Stimulated activated CD4-positive, alpha-beta T cell treated with anti-CD3 and anti-CD28 coated beads, TNF-alpha, amount 100 ng/mL, for 48 hours (primary cell): ENCODE data around the gene DYRK4.
"Not testable (repeated sequence)": the region's sequence is repeated elsewhere in the genome, so short reads cannot be mapped to it uniquely, and the experiment has no call there.

Experiments used
- DNase-seq, 3 donors: peaks; one replicate each; pipeline ENCODE4 v3.0.0-alpha.2; 2020; ENCODE audit warnings: low read depth in 3 of 3

The DYRK4 gene

DNA sequence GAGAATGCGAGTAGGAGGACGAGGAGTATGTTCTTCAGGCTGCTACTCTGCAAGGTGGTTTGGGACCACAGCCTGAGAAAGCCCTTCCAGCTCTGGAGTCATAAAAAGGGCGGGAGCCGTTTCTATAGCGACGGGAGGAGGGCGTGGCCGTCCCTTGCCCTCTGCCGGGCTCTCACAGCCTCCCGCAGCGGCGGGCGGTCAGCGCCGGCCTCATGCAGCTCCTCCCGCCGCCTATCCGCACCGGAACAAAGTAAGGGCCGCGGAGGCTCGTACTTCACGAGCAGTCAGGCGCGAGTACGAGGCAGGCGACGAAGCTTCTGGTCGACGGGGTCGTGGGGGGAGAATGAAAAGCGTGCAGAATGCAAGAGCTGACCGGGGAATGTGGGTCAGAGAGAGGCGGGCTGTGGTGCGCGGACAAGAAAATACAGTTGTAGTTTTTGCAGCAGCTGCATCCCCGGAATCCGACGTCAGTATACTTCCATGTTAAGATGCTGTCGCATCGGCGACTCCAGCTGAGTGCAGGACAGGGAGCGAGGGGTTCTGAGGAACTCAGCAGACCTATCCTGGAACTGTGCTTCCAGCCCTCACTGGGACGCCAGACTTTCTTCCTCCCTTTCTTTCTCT is at the start of gene DYRK4:
Gene DYRK4 (plus strand): TSS at position 175 of the 624 bp plus-strand sequence. CDS start 38 bp downstream, at position 213.
- no peak for DNase-seq

DNA sequence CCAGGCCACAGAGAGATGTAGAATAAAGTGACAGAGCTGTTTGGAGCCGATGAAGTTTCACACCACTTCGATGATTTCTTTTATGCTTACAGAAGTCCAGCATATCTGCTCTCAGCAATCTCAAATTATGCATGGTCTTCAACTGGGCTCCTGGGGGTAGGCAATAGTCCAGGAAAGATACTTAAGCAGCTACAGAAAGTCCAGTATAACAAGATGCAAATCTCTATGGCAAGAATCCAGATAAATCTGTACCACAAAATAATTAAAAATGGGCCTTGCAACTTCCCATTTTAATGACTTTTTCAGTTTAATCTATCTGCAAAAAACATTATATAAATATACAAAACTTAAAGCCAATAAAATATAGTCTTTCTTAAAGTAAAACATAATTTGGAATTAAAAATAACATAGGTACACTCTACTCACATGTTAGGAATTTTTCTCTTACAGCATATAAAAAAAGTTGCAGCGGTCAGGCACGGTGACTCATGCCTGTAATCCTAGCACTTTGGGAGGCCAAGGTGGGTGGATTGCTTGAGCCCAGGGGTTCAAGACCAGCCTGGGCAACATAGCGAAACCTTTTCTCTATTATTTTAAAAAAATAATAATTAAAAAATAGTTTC is 43.8 kb upstream of the DYRK4 start:
- DNase-seq: no peak

DNA sequence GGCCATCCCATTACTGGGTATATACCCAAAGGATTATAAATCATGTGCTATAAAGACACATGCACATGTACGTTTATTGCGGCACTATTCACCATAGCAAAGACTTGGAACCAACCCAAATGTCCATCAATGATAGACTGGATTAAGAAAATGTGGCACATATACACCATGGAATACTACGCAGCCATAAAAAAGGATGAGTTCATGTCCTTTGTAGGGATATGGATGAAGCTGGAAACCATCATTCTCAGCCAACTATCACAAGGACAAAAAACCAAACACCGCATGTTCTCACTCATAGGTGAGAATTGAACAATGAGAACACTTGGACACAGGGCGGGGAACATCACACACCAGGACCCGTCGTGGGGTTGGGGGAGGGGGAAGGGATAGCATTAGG is 38.6 kb upstream of the DYRK4 start:
- not testable (repeated sequence) for DNase-seq

DNA sequence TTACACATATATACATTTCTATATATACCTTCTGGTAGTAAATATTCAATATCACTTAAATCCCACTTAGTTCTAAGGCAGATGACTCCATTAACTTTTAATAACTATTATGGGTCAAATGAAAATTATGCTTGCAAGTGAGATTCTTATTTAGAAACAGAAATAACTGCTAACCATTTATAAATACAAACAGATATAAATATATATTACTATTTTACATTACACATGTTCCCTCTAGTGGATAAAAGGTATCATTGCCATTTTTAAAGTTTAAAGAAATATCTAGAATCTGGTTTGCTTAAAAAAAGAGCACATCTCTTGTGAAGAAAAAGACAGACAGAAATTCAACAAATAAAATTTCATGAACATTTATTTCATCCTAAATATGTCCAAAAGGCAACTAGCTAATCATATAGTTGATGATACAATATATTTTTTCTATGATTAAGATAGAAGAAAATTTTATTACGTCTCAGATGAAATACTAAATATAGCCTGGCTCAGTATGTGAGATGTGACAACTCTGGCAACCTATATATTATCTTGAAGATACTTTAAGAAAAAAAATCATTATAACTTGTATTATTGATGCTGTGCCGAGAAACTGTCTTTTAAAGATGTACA is 35.0 kb upstream of the DYRK4 start:
- DNase-seq: no peak

DNA sequence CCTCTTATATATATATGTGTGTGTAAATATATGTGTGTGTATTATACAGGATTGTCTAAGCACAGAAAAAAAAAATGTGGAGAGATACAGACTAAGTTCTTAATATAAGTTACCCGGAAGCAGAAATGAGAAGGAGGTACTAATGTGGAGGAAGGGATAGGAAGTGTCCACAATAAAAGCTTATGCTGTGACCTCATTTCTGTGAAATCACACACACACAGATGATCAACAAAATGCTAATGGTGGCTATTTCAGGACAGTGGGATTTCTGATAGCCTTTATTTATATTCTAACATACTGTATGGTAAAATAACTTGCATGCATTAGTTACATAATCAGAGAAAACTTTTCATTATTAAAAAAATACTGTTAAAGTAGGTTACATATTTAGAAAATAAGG is 31.8 kb upstream of the DYRK4 start:
- no peak for DNase-seq

GRCh38 chr12:4530982-4531586 is 30.9 kb upstream of the DYRK4 start:
- DNase-seq: no peak

- DNase-seq: no peak
These were observed 26.9 kb upstream of the DYRK4 start for GRCh38 chr12:4535092-4535491.

DNA sequence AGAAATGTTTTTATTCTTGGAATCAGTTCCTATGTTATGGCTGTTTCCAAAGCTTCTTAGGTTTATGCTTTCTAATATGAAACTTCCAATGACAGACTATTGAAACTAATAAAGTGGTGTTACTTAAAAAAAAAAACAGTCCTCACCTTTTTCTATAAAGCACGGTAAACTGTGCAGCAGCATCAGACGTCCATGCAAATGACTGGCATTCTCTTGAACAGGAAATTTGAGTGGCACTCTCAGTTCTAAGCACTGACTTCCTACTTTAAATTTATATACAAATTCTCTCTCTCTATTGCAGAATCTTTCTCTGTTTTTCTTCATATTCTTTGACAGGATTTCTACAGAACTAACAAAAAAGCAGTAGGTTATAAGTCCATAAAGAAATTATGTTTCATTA is 26.1 kb upstream of the DYRK4 start:
- no peak for DNase-seq

- peak; percentile 86 to 93 (median 90) for DNase-seq
These were observed 23.5 kb upstream of the DYRK4 start, which contains the start of gene RAD51AP1 for GRCh38 chr12:4538207-4539160. TSS of gene RAD51AP1 (plus strand) at chr12:4538890. CDS start at chr12:4538940, 50 bp downstream.

DNA sequence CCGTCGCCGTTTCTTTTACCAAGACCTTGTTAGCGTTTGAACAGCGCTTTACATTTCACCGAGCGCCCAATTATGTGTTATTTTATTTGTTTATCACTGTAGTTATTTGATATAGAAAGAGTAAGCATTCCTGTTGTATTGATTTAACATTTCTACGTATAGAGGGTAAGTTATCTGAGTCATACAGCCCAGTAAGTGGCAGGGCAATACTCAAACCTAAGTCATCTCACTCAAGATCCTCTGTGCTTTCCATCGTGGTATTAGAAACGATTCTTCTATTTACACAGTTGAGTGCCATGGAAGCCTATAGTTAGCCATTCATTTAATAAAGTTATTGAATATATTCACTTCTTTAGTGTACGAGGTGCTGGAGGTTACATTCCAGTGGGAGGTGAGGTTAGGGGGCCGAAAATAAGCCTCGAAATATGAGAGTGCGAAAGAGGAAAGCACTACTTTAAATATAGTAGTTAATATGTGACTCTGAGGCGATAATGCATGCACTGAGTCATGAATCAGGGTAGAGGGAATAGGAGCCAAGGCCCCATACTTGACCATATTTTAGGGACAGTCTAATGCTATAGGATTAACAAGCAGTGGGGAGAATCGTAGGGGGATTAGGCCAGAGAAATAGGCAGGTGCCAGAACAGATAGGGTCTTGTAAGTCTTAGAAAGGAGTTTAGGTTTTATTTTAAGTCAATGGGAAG is 22.7 kb upstream of the DYRK4 start:
- DNase-seq: no peak

- DNase-seq: no peak
These were observed 21.8 kb upstream of the DYRK4 start for GRCh38 chr12:4540170-4540569.

- no peak for DNase-seq
These were observed 21.4 kb upstream of the DYRK4 start for GRCh38 chr12:4540638-4541037.

- DNase-seq: no peak
These were observed 16.8 kb upstream of the DYRK4 start for GRCh38 chr12:4545195-4545594.

DNA sequence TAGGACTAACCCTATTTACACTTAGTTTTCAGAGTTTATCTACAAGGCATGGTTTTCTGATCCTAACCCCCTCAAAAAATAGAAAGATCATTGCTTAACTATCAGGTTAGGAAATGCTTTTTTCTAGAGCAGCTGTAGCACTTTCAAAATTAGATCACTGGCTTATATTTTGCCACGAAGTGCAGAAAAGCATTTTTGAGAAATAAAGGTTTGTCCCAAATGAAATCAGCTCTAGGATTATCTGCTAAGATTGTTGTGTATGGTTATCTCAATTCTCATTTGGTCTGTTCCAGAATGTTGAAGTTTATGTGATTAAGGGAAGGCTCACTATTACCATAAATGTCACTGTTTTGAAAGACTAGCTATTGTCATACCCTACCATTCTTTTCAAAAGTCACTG is 9.8 kb upstream of the DYRK4 start:
- DNase-seq: no peak

DNA sequence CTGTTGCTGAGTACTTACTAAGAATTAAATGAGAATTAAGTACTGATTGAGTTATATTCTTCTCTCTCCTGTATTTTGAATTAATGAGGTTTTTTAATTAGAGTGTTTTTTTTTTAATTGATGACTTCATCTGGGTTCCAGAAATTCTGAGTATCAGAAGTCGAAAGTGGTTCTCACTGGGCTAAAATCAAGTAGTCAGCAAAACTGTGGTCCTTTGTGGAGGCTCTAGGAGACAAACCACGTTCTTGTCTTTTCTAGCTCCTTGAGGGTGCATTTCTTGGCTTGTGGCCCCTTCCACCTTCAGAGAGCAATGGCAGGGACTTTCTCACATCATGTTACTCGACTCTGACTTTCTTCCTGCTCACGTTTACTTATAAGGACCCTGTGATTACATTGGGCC is 8.1 kb upstream of the DYRK4 start:
- no peak for DNase-seq

DNA sequence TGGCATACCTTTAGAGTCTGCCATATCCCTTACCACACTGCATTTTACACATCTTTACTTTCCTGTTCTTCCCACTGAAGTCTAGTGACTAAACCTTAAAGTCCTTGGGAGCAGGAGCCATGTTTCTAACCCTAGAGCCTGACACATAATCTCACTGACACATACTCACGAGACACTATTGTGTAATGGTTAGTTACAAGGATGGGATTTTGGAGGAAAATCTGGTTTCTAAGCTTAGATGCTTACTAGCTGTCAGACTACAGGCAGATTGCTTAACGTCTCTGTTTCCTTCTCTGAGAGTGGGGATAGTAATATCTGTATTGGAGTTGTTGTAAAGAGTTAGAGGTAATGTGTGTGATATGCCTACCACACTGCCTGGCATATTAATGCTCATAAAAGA is 6.2 kb upstream of the DYRK4 start:
- DNase-seq: no peak

DNA sequence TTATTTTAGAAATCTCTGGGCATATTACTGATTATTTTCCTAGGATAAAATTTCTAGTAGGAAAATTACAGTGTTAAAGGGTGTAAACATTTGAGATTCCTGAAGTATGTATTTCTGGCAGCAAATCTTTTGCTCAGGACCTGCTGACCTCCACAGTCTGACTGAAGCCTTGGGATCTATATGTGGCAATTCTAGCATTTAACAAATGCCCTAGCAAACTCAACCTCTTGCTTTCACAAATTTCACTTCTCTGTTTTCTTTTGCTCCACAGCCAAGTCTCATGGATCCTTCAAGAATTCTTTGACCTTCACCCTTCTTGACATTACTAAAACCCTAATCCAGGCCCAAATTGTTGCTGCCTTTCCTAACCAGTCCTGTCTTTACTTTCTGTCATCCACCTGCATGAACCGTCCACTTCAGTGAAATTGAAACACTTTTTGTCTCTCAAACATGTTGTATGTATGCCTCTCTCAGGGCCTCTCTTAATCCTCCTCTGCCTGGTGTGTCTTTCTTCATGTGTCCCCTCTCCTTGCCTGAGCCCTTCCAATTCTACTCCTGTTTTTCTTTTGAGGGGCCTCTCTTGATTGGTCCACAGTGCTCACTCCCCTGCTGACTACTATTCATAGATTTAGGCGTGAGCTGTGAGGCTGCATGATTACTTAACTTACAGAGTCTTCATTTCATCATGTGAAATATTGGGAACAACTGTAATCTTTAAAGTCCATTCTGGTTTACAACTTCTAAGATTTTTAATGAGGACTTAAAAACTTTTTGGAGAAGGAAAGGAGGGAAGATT is 5.1 kb upstream of the DYRK4 start:
- DNase-seq: no peak

DNA sequence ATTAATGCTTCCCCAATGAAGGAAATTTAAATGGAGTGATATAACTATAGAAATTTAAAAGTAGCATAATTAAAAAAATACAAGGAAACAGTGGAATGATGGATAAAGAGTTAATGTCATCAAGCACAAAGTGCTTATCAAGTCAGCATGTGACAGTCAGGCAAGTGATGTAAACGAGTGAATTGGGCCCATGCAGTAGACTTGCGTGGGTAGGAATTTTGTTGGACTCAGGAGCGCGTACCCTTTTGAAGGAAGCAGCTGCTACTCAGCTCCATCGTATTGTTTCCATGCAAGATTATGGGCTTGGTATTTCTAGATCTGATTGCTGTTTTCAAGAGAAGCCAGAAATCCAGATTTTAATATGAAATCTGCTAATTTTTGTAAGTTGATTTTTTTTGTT is 4.4 kb upstream of the DYRK4 start:
- no peak for DNase-seq

DNA sequence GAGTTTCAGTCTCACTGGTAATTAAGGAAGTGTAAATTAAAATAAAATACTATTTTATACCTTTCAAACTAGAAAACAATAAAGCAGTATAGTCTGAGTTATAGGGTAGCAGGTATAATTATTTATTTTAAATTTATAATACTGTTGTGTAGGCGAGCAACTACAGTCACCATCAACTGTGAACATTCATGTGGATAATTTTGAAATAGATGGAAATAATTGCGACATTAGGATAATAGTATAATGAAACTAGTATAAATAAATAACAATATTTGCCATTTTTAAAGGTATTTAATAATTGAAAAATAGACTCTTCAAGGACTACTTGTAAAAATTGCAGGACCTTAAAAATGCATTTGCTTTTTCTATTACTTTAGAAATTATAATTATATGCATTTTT is 3.8 kb upstream of the DYRK4 start:
- DNase-seq: no peak

DNA sequence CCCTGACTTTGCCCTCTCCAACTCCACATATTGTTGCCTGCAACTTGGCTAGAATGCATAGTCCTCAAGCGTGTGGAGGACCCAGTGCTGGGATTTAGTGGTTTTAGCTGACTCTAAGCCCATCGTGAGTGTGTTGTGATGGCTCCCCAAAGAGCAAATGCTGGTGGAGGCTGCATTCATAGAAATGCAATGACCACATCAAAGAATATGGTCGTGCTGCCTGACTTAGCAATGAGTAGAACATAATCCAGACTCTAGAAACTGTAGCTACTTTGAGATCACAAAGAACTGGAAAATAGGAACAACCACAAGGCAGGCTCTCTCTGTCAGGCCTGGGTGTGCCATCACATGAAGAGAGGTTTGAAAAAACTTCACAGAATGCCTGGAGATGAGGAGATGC is 1.3 kb downstream of the DYRK4 start:
- DNase-seq: no peak
